Neural cell (in vitro differentiated cells): Measurements from ENCODE around the gene INPP4B. TPM values are rescaled to one million over a fixed set of nuclear protein-coding genes. Genes with fewer than 3 reads are reported as not detected.

ENCODE experiments used
- H2AFZ ChIP-seq: fragments of 200-600, 300-800 bp; sonication (generic), shearing (Covaris generic); 2 replicates; pipeline ENCODE4 v1.6.0; 2014; ENCODE audit warnings: low read depth, mild to moderate bottlenecking, antibody characterized with exemption, low read length, moderate library complexity
- H3F3A ChIP-seq: fragments of 200-600 bp; shearing (Covaris generic); 2 replicates; pipeline ENCODE4 v1.6.1; 2016; ENCODE audit warnings: mild to moderate bottlenecking, moderate library complexity, mixed read lengths, antibody characterized with exemption, low read length; ENCODE audit not compliant: insufficient read depth, poor library complexity, severe bottlenecking
- H3K27ac ChIP-seq: fragments of 200-600, 300-800 bp; sonication (generic), shearing (Covaris generic); 2 replicates; pipeline ENCODE4 v1.5.1; 2014; ENCODE audit warnings: mild to moderate bottlenecking, low read length, moderate library complexity
- H3K27me3 ChIP-seq: fragments of 300-800, 200-600 bp; sonication (generic), shearing (Covaris generic); 2 replicates; pipeline ENCODE4 v1.6.0; 2014; ENCODE audit warnings: mild to moderate bottlenecking, low read depth, low read length, moderate library complexity; ENCODE audit not compliant: insufficient read depth
- H3K36me3 ChIP-seq: fragments of 300-800, 200-600 bp; sonication (generic), shearing (Covaris generic); 2 replicates; pipeline ENCODE4 v1.5.1; 2014; ENCODE audit warnings: mild to moderate bottlenecking, antibody characterized with exemption, low read length, moderate library complexity; ENCODE audit not compliant: insufficient read depth
- H3K4me2 ChIP-seq: fragments of 300-800, 200-600 bp; sonication (generic), shearing (Covaris generic); 2 replicates; pipeline ENCODE4 v1.6.0; 2014; ENCODE audit warnings: mild to moderate bottlenecking, low read length
- H3K4me3 ChIP-seq: fragments of 300-800, 200-600 bp; sonication (generic), shearing (Covaris generic); 2 replicates; pipeline ENCODE4 v1.5.1; 2014; ENCODE audit warnings: mild to moderate bottlenecking, low read length, moderate library complexity
- H3K79me2 ChIP-seq: fragments of 200-600 bp; shearing (Covaris generic); replicated peaks from 2 replicates; pipeline ENCODE4 v1.6.0; 2014; ENCODE audit warnings: mild to moderate bottlenecking, low read length, moderate library complexity; ENCODE audit not compliant: insufficient read depth
- H3K9ac ChIP-seq: fragments of 300-800, 200-600 bp; sonication (generic), shearing (Covaris generic); 2 replicates; pipeline ENCODE4 v1.6.1; 2016; ENCODE audit warnings: mild to moderate bottlenecking, low read length, mixed read lengths
- H3K9me2 ChIP-seq: fragments of 200-600 bp; shearing (Covaris generic); 2 replicates; pipeline ENCODE4 v1.6.1; 2016; ENCODE audit warnings: mild to moderate bottlenecking, low read length, mixed read lengths; ENCODE audit not compliant: insufficient read depth
- H3K9me3 ChIP-seq: fragments of 200-600, 300-800 bp; sonication (generic), shearing (Covaris generic); 2 replicates; pipeline ENCODE4 v1.6.1; 2016; ENCODE audit warnings: mild to moderate bottlenecking, mixed run types, low read length, moderate library complexity, mixed read lengths
- H4K20me1 ChIP-seq: fragments of 200-600 bp; shearing (Covaris generic); 2 replicates; pipeline ENCODE4 v1.6.1; 2016; ENCODE audit warnings: mild to moderate bottlenecking, mixed run types; ENCODE audit not compliant: insufficient read depth
- CTCF ChIP-seq: fragments of 450-650 bp; IDR thresholded peaks from 2 replicates; pipeline ENCODE4 v1.5.1; 2014; ENCODE audit warnings: antibody characterized with exemption, mild to moderate bottlenecking, moderate library complexity; ENCODE audit not compliant: poor library complexity, severe bottlenecking
- EP300 ChIP-seq: fragments of 450-650 bp; conservative IDR thresholded peaks from 2 replicates; pipeline ENCODE4 v1.6.1; 2014; ENCODE audit warnings: antibody characterized with exemption, mild to moderate bottlenecking, moderate library complexity; ENCODE audit not compliant: poor library complexity, severe bottlenecking
- EZH2 ChIP-seq: fragments of 200-600, 300-800 bp; shearing (Covaris generic), sonication (generic); IDR thresholded peaks from 2 replicates; pipeline ENCODE4 v1.6.1; 2014; ENCODE audit warnings: antibody characterized with exemption, low read length, borderline replicate concordance, mild to moderate bottlenecking; ENCODE audit not compliant: insufficient read depth, poor library complexity, severe bottlenecking
- MXI1 ChIP-seq: fragments of 450-650 bp; conservative IDR thresholded peaks from 2 replicates; pipeline ENCODE4 v1.6.1; 2014; ENCODE audit warnings: antibody characterized with exemption, mild to moderate bottlenecking; ENCODE audit not compliant: poor library complexity, severe bottlenecking
- POLR2AphosphoS5 ChIP-seq: IDR thresholded peaks from 2 replicates; pipeline ENCODE4 v1.6.1; 2012
- RAD21 ChIP-seq: fragments of 450-650 bp; conservative IDR thresholded peaks from 2 replicates; pipeline ENCODE4 v1.6.1; 2014; ENCODE audit warnings: antibody characterized with exemption, mild to moderate bottlenecking, moderate library complexity
- REST ChIP-seq: IDR thresholded peaks from 2 replicates; pipeline ENCODE4 v1.6.1; 2012; ENCODE audit warnings: borderline replicate concordance
- SMC3 ChIP-seq: fragments of 450-650 bp; conservative IDR thresholded peaks from 2 replicates; pipeline ENCODE4 v1.6.1; 2014; ENCODE audit warnings: antibody characterized with exemption, mild to moderate bottlenecking, moderate library complexity; ENCODE audit not compliant: poor library complexity
- TAF1 ChIP-seq: IDR thresholded peaks from 2 replicates; pipeline ENCODE4 v1.6.1; 2012; ENCODE audit warnings: low read depth
- polyA plus RNA-seq: library from polyadenylated mRNA; depleted of rRNA; stranded (reverse); fragments of >200 nt; gene quantifications from 2 replicates; pipeline ENCODE4 v1.2.3, GENCODE V29; 2014

The INPP4B gene
- polyA plus RNA-seq, 1 donor from 2014 or later = 0.30 TPM

DNA sequence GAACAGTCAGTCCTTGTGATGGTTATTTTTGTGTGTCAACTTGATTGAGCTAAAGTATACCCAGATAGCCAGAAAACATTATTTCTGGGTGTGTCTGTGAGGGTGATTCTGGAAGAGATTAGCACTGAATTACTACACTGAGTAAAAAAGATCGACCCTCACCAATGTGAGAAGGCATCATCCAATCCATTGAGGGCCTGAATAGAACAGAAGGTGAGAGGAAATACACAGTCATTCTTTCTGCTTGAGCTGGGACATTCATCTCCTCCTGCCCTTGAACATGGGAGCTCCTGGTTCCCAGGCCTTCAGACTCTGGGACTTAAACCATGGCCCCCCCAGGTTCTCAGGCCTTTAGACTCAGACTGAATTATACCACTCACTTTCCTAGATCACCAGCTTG lies 22.3 kb downstream of the INPP4B start:
- H3K79me2 ChIP-seq = no peaks in the 10 kb centered on the region
- no peaks in the 10 kb centered on the region for H3K27me3 ChIP-seq
- no peaks in the 10 kb centered on the region for H3K9me3 ChIP-seq
- no peaks in the 10 kb centered on the region for H3F3A ChIP-seq
- no peak overlapping the region for H3K27ac ChIP-seq
- H3K9ac ChIP-seq = no peak overlapping the region
- H3K36me3 ChIP-seq = no peaks in the 10 kb centered on the region
- TF ChIP-seq POLR2AphosphoS5 = no peak
- TF ChIP-seq EZH2 = no peak
- no peak for TF ChIP-seq EP300
- no peak for TF ChIP-seq TAF1
- no peak for TF ChIP-seq RAD21
- no peak for TF ChIP-seq SMC3
- TF ChIP-seq REST = no peak
- TF ChIP-seq CTCF = no peak
- TF ChIP-seq MXI1 = no peak
- H3K4me3 ChIP-seq = no peak overlapping the region
- no peaks in the 10 kb centered on the region for H4K20me1 ChIP-seq
- no peak overlapping the region for H2AFZ ChIP-seq
- no peak overlapping the region for H3K4me2 ChIP-seq
- no peaks in the 10 kb centered on the region for H3K9me2 ChIP-seq

GRCh38 chr4:142818476-142818875 lies 27.6 kb downstream of the INPP4B start:
- Histone ChIP-seq H3K79me2 (no peaks in the 10 kb centered on the region), H3K9ac (no peak overlapping the region), H2AFZ (no peak overlapping the region), H3K27ac (no peak overlapping the region), H3K27me3 (no peaks in the 10 kb centered on the region), H3F3A (no peaks in the 10 kb centered on the region), H3K36me3 (no peaks in the 10 kb centered on the region), H4K20me1 (no peaks in the 10 kb centered on the region), H3K4me2 (no peak overlapping the region), H3K9me3 (no peaks in the 10 kb centered on the region), H3K9me2 (no peaks in the 10 kb centered on the region), H3K4me3 (no peak overlapping the region)
- TF ChIP-seq CTCF = no peak
- no peak for TF ChIP-seq EZH2
- no peak for TF ChIP-seq POLR2AphosphoS5
- no peak for TF ChIP-seq MXI1
